Right lobe of liver (tissue), 4 donors: ENCODE measurements around the gene ENPP3.

Experiments used
- CTCF ChIP-seq, 4 donors: fragments of 200-600 bp in 3 of 4; fragments of 450-650 bp in 1 of 4; IDR thresholded peaks; one replicate each; pipeline versions ENCODE4 v1.5.1 to v1.8.0; 2016 to 2022; ENCODE audit warnings: antibody characterized with exemption in 4 of 4, mild to moderate bottlenecking in 2 of 4
- POLR2A ChIP-seq: fragments of 450-650 bp; IDR thresholded peaks from one replicate; pipeline ENCODE4 v1.6.1; 2017; ENCODE audit warnings: antibody characterized with exemption, mild to moderate bottlenecking
- donor health status: DM: no; HTN: no; CAD: no.
- donor health status: DM: no; HTN: no; CAD: no.
- donor health status: DM: no; HTN: yes; CAD: no.

GRCh38 chr6:131754088-131754487 lies 117.0 kb downstream of the ENPP3 start:
- TF ChIP-seq CTCF (IDR thresholded peaks at IDR 0.05) = no peak
- no peak for TF ChIP-seq POLR2A
